HepG2 (cell line): ENCODE results near the gene CCNYL1. TPM values are rescaled to one million over a fixed set of nuclear protein-coding genes. Genes with fewer than 3 reads are reported as not detected.

Source experiments
- AGO2 ChIP-seq: fragments of 200-400 bp; formaldehyde crosslinking; optimal IDR thresholded peaks from 2 replicates; pipeline ENCODE3; 2017; ENCODE audit warnings: mild to moderate bottlenecking, low read depth, low read length, moderate library complexity
- EZH2 ChIP-seq: conservative IDR thresholded peaks from 2 replicates; pipeline ENCODE4 v1.6.1; 2012; ENCODE audit warnings: mild to moderate bottlenecking, low read depth, low read length, moderate library complexity
- HMG20B ChIP-seq: conservative IDR thresholded peaks from 2 replicates; pipeline ENCODE4 v1.6.1; 2016; ENCODE audit warnings: missing genetic modification reagents, missing compliant biosample characterization
- HNF4G ChIP-seq, 2 experiments: sonication (generic) in 1 of 2; formaldehyde crosslinking in 1 of 2; IDR thresholded peaks; 2 replicates each; pipeline versions ENCODE4 v1.4.0 to v1.6.1; 2011 to 2020; ENCODE audit warnings: borderline replicate concordance in 2 of 2, low read depth in 2 of 2, mild to moderate bottlenecking in 2 of 2, low read length in 1 of 2, missing genetic modification reagents in 1 of 2, moderate library complexity in 1 of 2
- MED1 ChIP-seq: sonication (generic); formaldehyde crosslinking; IDR thresholded peaks from 2 replicates; pipeline ENCODE4 v1.4.0; 2020; ENCODE audit warnings: missing genetic modification reagents
- NFYC ChIP-seq: IDR thresholded peaks from 2 replicates; pipeline ENCODE4 v1.6.1; 2016; ENCODE audit warnings: missing genetic modification reagents, missing compliant biosample characterization
- PPARG ChIP-seq: conservative IDR thresholded peaks from 2 replicates; pipeline ENCODE4 v1.6.1; 2016; ENCODE audit warnings: missing biosample characterization, missing genetic modification reagents
- RXRA ChIP-seq: sonication (generic); formaldehyde crosslinking; IDR thresholded peaks from 2 replicates; pipeline ENCODE4 v1.5.1; 2020; ENCODE audit warnings: missing genetic modification reagents
- SYNCRIP ChIP-seq: fragments of 200-400 bp; formaldehyde crosslinking; IDR thresholded peaks from 2 replicates; pipeline ENCODE4 v1.6.1; 2018; ENCODE audit warnings: mild to moderate bottlenecking, low read depth, low read length; ENCODE audit not compliant: insufficient read depth
- TMF1 ChIP-seq: sonication (generic); formaldehyde crosslinking; IDR thresholded peaks from 2 replicates; pipeline ENCODE4 v1.8.1; 2022; ENCODE audit warnings: low read depth, missing genetic modification reagents
- TOE1 ChIP-seq: sonication (generic); formaldehyde crosslinking; IDR thresholded peaks from 2 replicates; pipeline ENCODE4 v1.4.0; 2020; ENCODE audit warnings: mild to moderate bottlenecking, missing genetic modification reagents
- ZFP41 ChIP-seq: sonication (generic); formaldehyde crosslinking; IDR thresholded peaks from 2 replicates; pipeline ENCODE4 v1.4.0; 2020; ENCODE audit warnings: mild to moderate bottlenecking, missing genetic modification reagents, borderline replicate concordance
- ZNF446 ChIP-seq: sonication (generic); formaldehyde crosslinking; IDR thresholded peaks from 2 replicates; pipeline ENCODE4 v1.5.0; 2020; ENCODE audit warnings: mild to moderate bottlenecking, missing genetic modification reagents
- ZNF543 ChIP-seq: sonication (generic); formaldehyde crosslinking; IDR thresholded peaks from 2 replicates; pipeline ENCODE4 v1.4.0; 2020; ENCODE audit warnings: mild to moderate bottlenecking, missing genetic modification reagents
- ZSCAN25 ChIP-seq: sonication (generic); formaldehyde crosslinking; IDR thresholded peaks from 2 replicates; pipeline ENCODE4 v1.8.0; 2022; ENCODE audit warnings: mild to moderate bottlenecking, missing genetic modification reagents
- ZSCAN9 ChIP-seq: IDR thresholded peaks from 2 replicates; pipeline ENCODE4 v1.6.1; 2016; ENCODE audit warnings: borderline replicate concordance
- polyA plus RNA-seq, 8 experiments: library from polyadenylated mRNA; depleted of rRNA in 3 of 8; stranded (reverse) in 7 of 8; unstranded in 1 of 8; fragments of >200 nt; fragmentation: Illumina TruSeq in 4 of 8; extraction: Trizol in 4 of 8; gene quantifications; 2 replicates each; pipeline versions ENCODE4 v1.2.1 to v1.2.3, GENCODE V29; 2011 to 2016; ENCODE audit warnings: low read depth in 4 of 8, missing spikeins in 1 of 8, mixed read lengths in 1 of 8; ENCODE audit not compliant: insufficient read depth in 1 of 8
- total RNA-seq, 5 experiments: library from RNA; depleted of rRNA; stranded (reverse); fragments of >200 nt; fragmentation: Illumina TruSeq; extraction: Trizol; gene quantifications; 2 replicates each; pipeline ENCODE4 v1.2.3, GENCODE V29; 2016; ENCODE audit warnings: low read depth in 1 of 5
- TF ChIP-seq, protein P1 (sequence below): sonication (generic); formaldehyde crosslinking; IDR thresholded peaks from 2 replicates; pipeline ENCODE4 v1.4.0; 2020; ENCODE audit warnings: missing genetic modification reagents
- TF ChIP-seq, protein P2 (sequence below): IDR thresholded peaks from 2 replicates; pipeline ENCODE4 v1.6.1; 2016; ENCODE audit warnings: mild to moderate bottlenecking, missing biosample characterization, missing genetic modification reagents
- TF ChIP-seq, protein P3 (sequence below): sonication (generic); formaldehyde crosslinking; IDR thresholded peaks from 2 replicates; pipeline ENCODE4 v1.5.1; 2020; ENCODE audit warnings: mild to moderate bottlenecking, missing genetic modification reagents
- TF ChIP-seq, protein P4 (sequence below): IDR thresholded peaks from 2 replicates; pipeline ENCODE4 v1.6.1; 2018; ENCODE audit warnings: missing genetic modification reagents
- TF ChIP-seq, protein P5 (sequence below): sonication (generic); formaldehyde crosslinking; IDR thresholded peaks from 2 replicates; pipeline ENCODE4 v1.8.1; 2023; ENCODE audit warnings: missing genetic modification reagents, mild to moderate bottlenecking, borderline replicate concordance

Gene CCNYL1
- total and polyA plus RNA-seq, 2 of the 13 experiments (the other 11 are each of a cell fraction or from before 2014, with no cell fraction given): 12.5 to 16.2 TPM

DNA sequence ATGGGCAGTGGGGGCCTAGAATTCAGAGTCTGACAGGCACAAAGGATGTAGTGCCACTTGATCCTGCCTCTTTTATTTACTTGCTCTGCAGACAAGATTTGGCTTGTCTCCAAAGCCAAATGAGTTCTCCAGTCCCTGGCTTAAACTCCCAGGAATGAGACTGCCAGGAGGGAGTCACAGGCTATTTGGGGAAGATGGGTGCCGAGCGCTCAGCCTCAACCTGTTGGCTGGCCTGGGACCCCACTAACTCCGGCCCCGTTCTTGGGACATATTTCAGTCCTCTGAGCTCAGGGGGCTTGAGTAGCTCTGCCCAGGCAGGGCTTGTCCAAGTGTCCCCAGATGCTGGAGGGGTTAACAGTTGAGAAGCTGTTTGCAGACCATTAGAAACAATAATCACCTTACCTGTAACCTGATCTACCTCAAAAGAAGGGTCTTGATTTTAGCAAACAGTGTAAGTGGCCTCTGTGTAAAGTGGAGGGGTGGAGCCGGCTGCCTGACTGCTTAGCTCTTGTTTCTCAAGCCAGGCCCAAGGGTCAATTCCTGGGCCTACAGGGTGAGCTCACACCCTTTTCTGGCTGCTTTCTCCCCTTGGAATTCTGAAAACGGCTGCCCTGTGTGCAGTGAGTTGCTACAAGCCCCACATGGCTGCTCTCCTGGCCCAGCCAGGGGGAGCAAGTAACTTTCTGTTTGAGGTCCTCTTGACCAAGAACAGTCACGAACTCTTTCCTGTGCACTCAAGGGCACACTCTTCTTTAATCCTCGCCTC is 85.3 kb downstream of the CCNYL1 start (continued):
- TF ChIP-seq ZSCAN25 (CRISPR knock-in tag): no peak
- TF ChIP-seq AGO2: no peak
- TF ChIP-seq, protein P1, sequence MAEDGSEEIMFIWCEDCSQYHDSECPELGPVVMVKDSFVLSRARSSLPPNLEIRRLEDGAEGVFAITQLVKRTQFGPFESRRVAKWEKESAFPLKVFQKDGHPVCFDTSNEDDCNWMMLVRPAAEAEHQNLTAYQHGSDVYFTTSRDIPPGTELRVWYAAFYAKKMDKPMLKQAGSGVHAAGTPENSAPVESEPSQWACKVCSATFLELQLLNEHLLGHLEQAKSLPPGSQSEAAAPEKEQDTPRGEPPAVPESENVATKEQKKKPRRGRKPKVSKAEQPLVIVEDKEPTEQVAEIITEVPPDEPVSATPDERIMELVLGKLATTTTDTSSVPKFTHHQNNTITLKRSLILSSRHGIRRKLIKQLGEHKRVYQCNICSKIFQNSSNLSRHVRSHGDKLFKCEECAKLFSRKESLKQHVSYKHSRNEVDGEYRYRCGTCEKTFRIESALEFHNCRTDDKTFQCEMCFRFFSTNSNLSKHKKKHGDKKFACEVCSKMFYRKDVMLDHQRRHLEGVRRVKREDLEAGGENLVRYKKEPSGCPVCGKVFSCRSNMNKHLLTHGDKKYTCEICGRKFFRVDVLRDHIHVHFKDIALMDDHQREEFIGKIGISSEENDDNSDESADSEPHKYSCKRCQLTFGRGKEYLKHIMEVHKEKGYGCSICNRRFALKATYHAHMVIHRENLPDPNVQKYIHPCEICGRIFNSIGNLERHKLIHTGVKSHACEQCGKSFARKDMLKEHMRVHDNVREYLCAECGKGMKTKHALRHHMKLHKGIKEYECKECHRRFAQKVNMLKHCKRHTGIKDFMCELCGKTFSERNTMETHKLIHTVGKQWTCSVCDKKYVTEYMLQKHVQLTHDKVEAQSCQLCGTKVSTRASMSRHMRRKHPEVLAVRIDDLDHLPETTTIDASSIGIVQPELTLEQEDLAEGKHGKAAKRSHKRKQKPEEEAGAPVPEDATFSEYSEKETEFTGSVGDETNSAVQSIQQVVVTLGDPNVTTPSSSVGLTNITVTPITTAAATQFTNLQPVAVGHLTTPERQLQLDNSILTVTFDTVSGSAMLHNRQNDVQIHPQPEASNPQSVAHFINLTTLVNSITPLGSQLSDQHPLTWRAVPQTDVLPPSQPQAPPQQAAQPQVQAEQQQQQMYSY (CRISPR knock-in tag): no peak
- peak; percentile 76; the same call in 1 of the 2 replicates for TF ChIP-seq HNF4G (IDR thresholded peaks at IDR 0.05; ENCODE audit: borderline replicate concordance, low read depth, low read length)
- peak; percentile 50; the same call in 1 of the 2 replicates for TF ChIP-seq HNF4G (CRISPR knock-in tag; IDR thresholded peaks at IDR 0.05; ENCODE audit: borderline replicate concordance, low read depth)
- 0 out of 2 replicates have a peak, but pooled peaks have one; percentile 26 for TF ChIP-seq ZFP41
- TF ChIP-seq, protein P2, sequence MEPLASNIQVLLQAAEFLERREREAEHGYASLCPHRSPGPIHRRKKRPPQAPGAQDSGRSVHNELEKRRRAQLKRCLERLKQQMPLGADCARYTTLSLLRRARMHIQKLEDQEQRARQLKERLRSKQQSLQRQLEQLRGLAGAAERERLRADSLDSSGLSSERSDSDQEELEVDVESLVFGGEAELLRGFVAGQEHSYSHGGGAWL (CRISPR knock-in tag): 0 out of 2 replicates have a peak, but pooled peaks have one; percentile 14
- peak; percentile 70; the same call in 1 of the 2 replicates for TF ChIP-seq RXRA (CRISPR knock-in tag)
- TF ChIP-seq, protein P3, sequence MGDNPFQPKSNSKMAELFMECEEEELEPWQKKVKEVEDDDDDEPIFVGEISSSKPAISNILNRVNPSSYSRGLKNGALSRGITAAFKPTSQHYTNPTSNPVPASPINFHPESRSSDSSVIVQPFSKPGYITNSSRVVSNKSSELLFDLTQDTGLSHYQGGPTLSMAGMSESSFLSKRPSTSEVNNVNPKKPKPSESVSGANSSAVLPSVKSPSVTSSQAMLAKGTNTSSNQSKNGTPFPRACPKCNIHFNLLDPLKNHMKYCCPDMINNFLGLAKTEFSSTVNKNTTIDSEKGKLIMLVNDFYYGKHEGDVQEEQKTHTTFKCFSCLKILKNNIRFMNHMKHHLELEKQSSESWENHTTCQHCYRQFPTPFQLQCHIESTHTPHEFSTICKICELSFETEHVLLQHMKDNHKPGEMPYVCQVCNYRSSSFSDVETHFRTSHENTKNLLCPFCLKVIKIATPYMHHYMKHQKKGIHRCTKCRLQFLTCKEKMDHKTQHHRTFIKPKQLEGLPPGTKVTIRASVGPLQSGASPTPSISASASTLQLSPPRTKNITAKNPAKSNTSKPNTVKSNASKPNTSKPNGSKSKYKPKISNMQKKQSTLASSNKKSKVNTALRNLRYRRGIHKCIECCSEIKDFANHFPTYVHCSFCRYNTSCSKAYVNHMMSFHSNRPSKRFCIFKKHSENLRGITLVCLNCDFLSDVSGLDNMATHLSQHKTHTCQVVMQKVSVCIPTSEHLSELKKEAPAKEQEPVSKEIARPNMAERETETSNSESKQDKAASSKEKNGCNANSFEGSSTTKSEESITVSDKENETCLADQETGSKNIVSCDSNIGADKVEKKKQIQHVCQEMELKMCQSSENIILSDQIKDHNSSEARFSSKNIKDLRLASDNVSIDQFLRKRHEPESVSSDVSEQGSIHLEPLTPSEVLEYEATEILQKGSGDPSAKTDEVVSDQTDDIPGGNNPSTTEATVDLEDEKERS: no peak
- TF ChIP-seq, protein P4, sequence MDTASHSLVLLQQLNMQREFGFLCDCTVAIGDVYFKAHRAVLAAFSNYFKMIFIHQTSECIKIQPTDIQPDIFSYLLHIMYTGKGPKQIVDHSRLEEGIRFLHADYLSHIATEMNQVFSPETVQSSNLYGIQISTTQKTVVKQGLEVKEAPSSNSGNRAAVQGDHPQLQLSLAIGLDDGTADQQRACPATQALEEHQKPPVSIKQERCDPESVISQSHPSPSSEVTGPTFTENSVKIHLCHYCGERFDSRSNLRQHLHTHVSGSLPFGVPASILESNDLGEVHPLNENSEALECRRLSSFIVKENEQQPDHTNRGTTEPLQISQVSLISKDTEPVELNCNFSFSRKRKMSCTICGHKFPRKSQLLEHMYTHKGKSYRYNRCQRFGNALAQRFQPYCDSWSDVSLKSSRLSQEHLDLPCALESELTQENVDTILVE (CRISPR knock-in tag): peak; percentile 66
- no peak for TF ChIP-seq TMF1 (CRISPR knock-in tag)
- peak; percentile 1; the same call in 1 of the 2 replicates for TF ChIP-seq ZNF543 (CRISPR knock-in tag)
- peak; percentile 74; the same call in 1 of the 2 replicates for TF ChIP-seq ZSCAN9
- peak; percentile 98 for TF ChIP-seq HMG20B (CRISPR knock-in tag)
- no peak for TF ChIP-seq TOE1 (CRISPR knock-in tag)
- TF ChIP-seq MED1 (CRISPR knock-in tag): peak; percentile 69
- TF ChIP-seq ZNF446: no peak
- TF ChIP-seq PPARG (CRISPR knock-in tag): no peak; the same call in 1 of the 2 replicates
- no peak; the same call in 1 of the 2 replicates for TF ChIP-seq NFYC (CRISPR knock-in tag)
- TF ChIP-seq SYNCRIP: no peak
- TF ChIP-seq, protein P5, sequence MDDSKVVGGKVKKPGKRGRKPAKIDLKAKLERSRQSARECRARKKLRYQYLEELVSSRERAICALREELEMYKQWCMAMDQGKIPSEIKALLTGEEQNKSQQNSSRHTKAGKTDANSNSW: no peak
- TF ChIP-seq EZH2: no peak
